Medulla oblongata (tissue), 1 donor: Measurements from ENCODE around the gene PLXDC2.
"Not testable (repeated sequence)": the region's sequence is repeated elsewhere in the genome, so short reads cannot be mapped to it uniquely, and the experiment has no call there.

Source experiments
- DNase-seq: peaks from one replicate; pipeline ENCODE4 v3.0.0-alpha.2; 2015; ENCODE audit errors: extremely low spot score

Gene PLXDC2

GRCh38 chr10:20200758-20201157, 384.5 kb downstream of the PLXDC2 start:
- peak; percentile 17 for DNase-seq

DNA sequence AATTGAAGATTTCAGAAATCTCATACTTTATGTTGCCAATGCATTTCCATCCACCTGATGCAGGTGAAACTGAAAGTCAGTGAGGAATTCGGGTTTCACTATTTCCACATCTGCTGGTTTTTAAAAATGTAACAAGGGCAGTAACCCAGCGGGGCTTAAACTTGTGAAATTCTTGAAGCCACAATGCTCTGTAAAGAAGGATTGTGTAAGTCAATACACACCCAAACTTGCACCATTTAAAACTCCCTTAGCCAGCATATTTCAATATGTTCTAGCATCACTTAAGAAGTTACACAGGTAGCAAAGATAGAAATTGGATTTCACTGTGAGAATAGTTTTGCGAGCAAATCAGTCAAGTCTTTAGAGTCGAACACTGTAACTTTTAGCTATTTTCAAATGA, 386.1 kb downstream of the PLXDC2 start:
- DNase-seq, result no peak

GRCh38 chr10:20207653-20208052, 391.4 kb downstream of the PLXDC2 start:
- DNase-seq, result no peak

- DNase-seq, result not testable (repeated sequence)
Measured at GRCh38 chr10:20209098-20209497, 392.9 kb downstream of the PLXDC2 start.

DNA sequence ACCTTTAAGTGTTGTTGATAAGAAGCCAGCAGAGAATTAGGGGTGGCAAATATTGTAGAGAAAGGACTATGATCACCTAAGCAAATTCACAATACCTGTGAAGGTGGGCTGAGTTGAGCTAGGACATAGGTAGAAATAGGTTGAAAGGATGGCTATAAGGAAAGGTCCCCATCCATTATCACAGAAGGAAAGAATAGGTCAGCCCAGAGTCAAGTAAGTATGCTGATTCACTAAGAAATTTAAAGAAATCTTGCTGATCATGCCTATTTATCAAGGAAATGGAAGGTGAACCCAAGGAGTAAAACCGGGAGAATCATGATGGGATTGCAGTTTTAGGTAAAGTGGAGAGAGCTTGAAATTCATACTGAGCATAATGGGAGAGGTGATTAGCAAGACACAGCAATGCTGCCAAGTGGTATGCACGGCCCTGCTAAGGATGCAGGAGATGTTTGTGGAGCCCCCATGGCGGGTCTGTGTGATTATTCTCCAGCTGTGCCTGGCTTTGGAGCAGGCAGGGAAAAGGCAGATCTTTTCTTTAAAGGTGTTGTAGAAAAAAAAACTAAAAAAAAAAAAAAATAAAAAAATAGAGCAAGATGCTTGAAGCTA, 399.4 kb downstream of the PLXDC2 start:
- no peak for DNase-seq

- DNase-seq, result no peak
Measured at GRCh38 chr10:20221356-20221755, 405.1 kb downstream of the PLXDC2 start.

- no peak for DNase-seq
Measured at GRCh38 chr10:20228729-20229128, 412.5 kb downstream of the PLXDC2 start.

DNA sequence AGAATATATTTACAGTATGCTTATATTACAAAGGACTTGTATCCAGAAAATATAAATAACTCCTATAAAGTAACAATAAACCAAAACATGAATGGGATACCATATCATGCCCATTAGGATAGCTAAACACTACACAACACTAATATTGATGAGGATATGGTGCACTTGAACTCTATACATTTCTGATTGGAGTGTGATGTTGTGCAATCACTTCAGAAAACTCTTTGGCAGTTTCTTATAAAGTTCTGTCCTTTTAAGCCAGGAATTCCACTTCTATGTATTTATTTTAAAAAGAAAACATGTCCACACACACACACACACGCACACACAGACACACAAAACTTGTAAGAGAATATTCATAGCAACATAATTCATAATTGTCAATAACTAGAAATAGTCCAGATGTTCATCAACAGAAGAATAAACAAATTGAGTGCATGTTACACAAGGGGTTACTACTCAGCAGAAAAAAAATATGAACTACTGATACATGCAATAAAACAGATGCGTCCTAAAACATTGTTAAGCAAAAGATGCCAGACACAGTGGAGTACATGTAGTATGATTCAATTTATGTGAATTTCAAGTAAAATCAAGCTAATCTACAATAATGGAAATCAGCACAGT, 416.0 kb downstream of the PLXDC2 start:
- DNase-seq, result no peak

DNA sequence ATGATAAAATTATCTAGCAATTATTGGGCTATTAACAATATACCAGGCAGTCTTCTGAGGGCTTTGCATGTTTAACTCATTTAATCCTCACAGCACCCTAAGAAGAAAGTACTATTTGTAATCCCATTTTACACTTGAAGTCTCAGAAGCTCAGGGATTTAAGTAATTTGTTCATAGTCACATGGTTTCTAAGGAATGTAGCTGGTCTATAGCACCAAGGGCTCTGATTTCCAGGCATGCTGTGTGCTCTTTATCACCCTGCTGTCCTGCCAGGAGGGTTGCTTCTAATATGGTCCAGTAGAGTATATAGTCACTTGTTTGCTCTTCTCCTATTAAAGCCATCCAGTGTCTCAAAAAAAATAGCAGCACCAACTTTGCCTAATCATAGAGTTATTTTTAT, 417.2 kb downstream of the PLXDC2 start:
- DNase-seq, result no peak

DNA sequence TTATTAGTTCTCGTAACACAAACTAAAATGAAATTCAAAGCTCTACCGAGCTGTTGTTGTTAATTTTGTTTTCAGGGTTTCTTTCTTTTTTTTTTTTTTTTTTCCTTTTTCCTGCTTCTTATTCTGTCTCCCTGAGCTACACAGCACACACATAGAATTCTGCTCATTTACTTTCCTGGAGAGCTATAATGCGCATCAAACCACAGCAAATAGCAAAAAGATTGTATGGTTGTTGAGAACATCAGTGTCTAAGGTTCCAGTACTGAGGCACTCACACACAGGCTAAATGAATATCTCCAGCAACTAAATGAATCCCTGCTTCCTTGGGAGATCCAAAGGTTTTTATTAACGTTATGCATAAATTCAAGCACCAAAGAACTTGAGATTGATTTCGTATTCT, 418.3 kb downstream of the PLXDC2 start:
- no peak for DNase-seq

DNA sequence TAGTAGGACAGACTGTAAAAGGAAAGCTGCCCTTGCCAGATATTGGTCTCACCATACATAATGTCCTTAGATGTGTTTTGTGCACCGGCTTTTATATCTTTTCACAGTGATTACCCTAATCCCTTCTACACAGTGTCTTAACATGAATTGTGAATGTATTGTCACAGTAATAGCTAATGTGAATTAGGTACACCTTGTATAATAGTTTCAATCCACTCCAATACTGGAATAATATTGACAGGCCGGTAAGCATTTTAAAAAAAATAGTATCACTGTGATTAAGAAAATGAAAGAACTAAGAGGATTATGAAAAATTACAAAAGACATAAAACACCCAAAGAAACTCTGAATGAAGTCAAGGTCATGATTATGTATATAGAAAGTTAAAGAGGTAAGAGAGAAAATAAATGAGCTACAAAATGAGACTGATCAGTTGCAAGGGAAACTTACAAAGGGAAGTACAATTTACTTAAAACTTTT, 420.9 kb downstream of the PLXDC2 start:
- no peak for DNase-seq

GRCh38 chr10:20237586-20237985, 421.4 kb downstream of the PLXDC2 start:
- DNase-seq, result no peak

GRCh38 chr10:20240643-20241042, 424.4 kb downstream of the PLXDC2 start:
- no peak for DNase-seq

DNA sequence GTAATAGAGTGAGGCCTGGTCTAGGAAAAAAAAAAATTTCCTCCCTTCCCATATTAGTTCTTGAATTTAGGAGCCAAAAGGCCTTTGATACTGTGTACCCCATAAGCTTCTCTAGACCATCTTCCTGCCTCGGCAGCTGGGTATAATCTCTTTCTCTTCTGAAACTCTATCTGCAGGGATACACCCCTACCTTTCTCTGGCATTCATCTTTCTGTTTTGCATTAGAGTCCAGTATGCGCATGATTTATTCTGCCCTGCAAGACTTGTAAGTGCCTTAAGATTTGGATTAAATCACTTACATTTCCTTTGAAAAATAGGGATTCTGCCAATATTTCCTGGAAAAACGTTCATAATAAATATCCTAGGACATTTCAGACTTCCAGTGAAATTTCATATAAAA, 431.2 kb downstream of the PLXDC2 start:
- no peak for DNase-seq

DNA sequence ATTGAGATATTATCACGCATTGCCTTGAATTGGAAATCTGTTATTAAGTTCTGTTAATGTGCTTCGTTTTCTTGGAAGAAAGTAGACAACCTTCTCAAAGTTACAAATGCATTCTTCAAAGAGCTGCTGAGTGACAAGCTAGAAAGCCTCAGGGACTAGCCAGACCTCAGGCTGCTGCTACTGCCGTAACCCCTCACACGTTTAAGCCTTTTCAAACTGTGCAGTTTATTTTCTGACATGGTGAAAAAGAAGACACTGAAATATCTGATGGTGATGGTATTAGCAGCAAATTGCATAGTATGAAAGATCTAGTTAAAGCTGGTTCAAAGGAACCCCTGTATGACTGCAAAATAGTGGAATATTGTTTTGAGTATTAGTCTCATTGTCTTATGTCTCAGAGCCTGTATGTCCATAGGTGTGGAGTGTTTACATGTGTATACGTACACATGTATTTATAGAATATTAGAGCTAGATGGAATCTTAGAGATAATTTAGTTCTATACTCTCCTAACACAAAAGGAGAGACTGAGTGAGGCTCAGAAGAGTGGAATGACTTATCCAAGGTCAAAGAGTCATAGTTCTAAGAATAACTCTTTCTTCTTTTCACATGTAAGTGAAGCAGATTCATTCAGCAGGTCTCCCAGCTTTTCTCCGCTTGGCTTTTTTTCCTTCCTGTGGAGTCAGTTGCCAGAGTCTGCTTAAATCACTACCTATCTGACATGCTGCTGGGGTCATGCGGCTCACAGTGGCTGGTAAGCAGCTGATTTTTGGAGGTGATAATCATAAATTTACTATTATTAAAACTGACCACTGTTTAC, 431.9 kb downstream of the PLXDC2 start:
- DNase-seq, result no peak

DNA sequence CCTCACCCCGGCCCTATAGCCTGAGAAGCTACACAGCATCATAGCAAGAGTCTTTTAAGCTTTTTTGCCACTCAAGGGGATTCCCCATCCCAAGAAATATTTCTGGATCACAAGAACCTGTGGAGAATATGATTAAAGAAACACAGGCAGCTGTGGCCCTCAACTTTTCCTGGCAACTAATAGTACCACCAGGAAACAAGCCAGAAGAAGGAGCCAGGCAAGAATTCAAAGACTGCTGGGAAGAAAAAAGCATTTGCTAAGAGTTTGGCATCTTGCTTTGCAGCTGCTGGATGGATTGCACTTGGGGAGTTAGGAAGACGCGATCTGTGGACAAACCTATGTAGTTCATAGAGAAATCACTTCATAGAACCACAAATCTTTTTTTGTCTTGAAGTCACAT, 437.8 kb downstream of the PLXDC2 start:
- DNase-seq, result peak; percentile 66

DNA sequence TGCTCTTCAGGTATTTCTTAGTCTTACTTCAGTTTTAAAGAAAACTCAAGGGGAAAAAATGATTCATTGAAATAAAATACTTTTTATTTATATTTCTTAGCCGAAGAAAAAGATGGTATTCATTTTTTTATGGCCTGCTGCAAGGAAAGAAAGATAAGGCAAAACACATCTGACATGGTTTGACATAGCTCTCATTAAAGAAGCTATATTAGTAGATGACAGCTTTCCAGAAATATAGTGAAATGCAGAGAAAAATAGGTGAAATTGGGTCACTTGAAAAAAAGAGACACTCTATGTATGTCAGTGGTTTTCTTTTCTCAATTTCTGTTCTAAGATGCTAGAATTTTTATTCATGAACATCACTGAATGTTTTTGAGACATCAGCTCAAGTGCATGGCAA, 438.3 kb downstream of the PLXDC2 start:
- DNase-seq, result no peak

DNA sequence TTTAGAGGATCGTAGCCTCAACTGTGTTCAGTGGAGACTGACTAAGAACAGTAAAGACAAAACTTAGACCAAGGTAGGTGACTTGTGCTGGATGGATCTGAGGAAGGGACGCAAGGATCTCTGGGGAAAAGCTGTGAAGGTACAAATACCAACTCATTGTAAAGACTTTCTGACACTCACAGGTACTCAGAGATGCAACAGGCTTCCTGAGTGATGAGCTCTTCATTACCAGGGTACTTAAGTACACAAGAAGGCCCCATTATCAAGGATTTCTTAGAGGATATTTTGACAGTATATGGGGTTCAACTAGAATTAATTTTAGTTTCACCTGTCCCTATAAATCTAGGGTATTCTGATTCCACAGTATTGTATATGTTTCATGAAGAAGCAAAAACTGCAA, 440.7 kb downstream of the PLXDC2 start:
- no peak for DNase-seq

- DNase-seq, result no peak
Measured at GRCh38 chr10:20257422-20257821, 441.2 kb downstream of the PLXDC2 start.

DNA sequence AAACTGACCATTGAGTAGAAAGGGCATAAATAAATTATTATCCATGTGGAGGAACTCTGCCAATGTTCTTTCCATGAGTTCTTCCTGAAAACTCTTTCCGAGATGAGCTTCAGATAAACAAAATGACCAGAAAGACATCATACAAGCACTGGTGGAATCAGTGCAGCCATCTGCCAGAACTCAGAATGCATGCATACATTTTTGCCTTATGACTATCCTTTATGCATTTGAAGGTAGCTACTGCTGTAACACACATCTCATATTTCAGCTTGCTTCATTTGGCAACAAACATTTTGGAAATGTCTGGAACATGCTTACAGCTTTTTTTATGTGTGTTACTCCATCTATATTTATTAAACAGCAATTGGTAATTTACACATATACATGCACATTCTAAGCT, 448.9 kb downstream of the PLXDC2 start:
- DNase-seq, result no peak

GRCh38 chr10:20267734-20268133, 451.5 kb downstream of the PLXDC2 start:
- no peak for DNase-seq

DNA sequence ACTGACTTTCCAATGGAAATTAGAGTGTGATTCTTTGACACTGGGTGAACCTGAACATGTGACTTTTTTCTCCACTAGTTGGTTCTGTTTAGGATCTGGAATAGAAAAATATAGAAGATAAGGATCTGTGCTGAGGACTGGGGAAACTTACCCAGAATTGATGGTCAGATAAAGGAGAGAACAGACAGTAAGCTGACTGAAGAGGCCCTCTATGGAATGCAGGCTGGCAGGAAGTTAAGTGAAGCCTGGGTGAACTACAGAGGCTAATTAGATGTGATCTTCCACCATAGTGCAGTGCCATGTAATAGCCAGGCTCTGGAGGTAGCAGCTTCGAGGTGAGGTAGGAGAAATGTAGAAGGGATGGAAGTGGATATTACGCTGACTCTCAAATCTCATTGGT, 455.3 kb downstream of the PLXDC2 start:
- DNase-seq, result no peak

DNA sequence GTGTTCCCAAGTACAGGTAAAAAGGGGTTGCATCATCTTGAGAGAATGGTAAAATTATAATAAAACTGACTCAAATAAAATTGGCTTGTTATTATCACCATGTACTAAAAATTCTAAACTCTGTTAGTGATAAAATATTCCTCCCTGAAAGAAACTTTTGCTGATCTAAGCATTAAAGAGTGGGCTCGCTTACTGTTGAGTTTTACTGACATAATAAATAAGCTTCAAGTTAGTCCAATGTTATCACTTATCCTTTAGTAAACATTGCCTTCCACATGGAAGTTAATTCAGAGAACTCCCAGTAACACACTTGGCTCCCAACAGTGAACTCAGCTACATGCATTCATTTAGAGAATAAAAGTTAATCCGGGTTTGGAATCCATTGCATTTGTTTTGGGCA, 456.4 kb downstream of the PLXDC2 start:
- DNase-seq, result no peak
